Forelimb muscle (tissue), 1 donor: ENCODE results near the gene TBCEL. TPM values are rescaled to one million over a fixed set of nuclear protein-coding genes. Genes with fewer than 3 reads are reported as not detected.
"Not testable (repeated sequence)": the region's sequence is repeated elsewhere in the genome, so short reads cannot be mapped to it uniquely, and the experiment has no call there.

Source experiments
- DNase-seq: peaks from one replicate; pipeline ENCODE4 v3.0.0-alpha.2; 2013; ENCODE audit warnings: low read depth
- polyA plus RNA-seq: library from polyadenylated mRNA; unstranded; fragments of 120-200 nt; gene quantifications from one replicate; pipeline ENCODE4 v1.2.1, GENCODE V29; 2013; ENCODE audit not compliant: insufficient read length

The TBCEL gene
- polyA plus RNA-seq, 1 donor: 12.9 TPM

DNA sequence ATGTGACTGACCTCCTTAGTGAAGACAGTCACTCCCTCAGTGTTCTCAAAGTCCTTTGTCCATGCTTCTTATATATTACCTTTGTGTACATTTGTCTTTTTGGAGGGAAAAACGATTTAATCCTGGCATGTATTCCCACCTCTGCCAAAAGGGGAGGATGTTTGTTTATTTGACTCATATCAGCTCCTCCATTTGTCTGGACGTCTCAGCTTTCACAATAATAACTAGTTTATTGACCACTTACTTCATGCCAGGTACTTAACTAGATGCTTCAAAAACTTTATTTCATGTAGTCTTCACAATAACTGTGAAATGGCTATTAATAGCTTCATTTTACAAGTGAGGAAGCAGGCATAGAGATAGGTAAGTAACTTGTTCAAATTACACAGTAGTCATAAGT lies 5.3 kb downstream of the TBCEL start:
- DNase-seq: no peak

DNA sequence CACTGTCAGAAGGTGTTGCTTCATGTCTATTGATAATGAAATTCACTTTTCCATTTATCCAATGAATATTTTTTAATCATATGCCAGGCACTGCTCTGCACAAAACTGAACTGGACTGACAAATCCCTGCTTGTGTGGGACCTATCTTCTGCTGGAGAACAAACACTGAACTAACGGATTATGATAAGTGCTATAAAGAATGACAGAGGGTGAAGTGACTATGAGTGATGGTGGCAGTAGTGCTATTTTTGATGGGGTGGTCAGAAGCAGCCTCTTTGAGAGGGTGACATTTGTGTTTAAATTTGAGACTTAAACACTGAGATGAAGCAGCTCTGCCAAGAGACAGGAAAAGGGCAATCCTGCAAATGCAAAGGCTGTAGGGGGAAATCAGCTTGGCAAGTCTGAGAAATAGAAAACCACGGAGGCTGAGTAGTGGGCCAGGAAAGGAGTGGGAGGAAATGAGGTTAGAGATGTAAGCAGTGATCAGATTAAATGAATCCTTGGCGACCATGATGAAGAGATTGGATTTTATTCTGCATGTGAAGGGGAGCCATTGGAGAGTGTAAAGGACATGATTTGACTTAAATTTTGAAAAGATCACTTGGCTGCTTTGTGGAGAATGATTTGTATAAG lies 6.0 kb downstream of the TBCEL start:
- DNase-seq: no peak

DNA sequence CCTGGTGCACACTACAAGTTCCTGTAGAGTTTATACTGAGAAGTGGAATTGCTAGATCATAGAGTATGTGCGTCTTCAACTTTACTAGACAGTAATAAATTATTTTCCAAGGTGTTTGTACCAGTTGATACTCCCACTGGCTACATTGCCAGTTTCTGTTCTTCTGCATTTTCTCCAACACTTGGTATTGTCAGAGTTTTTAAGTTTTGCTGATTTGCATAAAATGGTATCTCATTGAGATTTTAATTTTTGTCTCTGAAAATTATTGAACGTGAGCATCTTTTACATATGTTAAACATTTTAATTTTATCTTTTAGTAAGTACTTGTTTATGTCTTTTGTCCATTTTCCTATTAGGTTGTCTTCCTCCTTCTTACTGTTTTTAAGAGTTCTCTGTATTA lies 7.3 kb downstream of the TBCEL start:
- DNase-seq: no peak

DNA sequence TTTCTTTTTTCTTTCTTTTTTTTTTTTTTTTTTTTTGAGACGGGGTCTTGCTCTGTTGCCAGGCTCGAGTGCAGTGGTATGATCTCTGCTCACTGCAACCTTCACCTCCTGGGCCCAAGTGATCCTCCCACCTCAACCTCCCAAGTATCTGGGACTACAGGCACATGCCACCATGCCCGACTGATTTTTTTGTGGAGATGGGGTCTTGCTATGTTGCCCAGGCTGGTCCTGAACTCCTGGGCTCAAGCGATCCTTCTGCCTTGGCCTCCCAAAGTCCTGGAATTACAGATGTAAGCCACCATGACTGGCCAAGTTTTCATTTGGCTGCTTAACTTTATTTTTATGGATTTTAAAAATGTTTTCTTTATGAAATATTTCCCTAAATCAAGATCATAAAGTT lies 7.7 kb downstream of the TBCEL start:
- not testable (repeated sequence) for DNase-seq

DNA sequence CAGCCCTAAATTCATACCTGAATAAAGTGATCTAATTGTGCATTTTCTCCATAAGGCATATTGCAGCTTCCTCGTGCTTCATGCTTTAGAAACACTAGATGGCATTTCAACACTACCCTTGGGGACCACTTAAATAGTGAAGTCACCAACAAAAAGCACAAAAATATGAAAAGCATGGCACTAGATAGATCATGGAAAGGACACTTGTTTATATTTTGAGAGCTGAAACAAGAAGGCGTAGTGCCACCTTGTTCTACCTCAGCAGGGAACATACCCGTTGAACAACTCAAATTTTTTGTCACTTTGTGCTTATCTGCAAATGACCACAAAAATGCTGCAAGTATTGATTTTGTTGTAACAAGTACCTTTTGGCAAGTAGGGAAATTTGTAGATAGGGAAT lies 8.6 kb downstream of the TBCEL start:
- DNase-seq: no peak

DNA sequence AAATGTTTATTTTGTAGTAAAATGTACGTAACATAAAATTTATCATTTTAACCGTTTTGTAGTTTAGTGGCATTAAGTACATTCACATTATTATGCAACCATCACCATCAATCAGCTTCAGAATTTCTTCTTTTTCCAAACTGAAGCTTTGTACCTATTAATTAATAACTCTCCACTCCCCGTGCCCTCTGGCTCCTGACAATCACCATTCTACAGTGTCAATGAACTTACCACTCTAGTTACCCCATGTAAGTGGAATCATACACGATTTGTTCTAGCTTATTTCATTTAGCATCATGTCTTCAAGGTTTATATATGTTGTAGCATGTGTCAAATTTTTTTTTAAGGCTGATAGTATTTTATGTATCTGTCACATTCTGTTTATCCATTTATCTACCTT lies 9.7 kb downstream of the TBCEL start:
- DNase-seq: no peak

DNA sequence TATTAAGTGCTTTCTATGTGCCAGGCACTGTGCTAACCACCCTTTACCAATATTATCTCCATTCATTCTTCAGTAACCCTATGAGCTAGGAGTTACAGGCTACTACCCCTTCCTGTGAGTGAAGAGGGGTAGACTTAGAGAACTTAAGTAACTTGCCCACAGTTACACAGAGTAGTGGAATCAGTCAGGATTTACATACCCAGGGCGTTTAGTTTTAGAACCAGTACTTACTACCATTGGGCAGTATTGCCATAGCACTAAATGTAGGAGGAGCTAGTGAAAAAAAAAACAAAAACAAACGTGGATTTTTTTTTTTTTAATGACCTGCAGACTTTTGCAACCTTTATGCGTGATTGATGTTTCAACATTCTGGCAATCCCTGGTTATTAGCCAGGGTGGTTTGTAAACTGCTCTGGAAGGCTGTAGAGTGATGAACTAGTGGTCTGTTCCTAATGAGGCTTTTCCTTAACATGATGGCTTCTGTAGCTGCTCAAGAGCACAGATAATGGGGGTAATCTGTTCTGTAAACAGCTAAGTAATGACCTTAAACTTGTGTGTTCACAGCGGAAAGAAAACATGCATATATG lies 11.4 kb downstream of the TBCEL start:
- no peak for DNase-seq

DNA sequence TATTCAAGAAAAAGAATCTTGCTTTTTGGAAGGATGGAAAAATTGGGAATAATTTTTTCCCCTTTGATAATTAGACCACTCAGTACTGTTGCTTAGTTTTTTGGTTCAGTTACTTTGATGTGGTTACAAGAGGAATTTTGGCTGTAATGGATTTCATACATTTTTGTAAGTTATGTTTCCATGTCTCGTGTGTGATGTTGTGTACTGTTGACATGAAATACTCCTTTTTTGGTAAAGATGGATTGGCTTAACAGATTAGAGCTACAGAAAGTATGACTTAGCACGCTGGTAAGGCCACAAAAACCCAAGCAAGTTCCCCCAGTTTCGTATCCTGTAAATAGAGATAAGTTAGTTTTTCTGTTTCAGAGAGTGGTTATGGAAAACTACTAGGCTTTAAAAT lies 11.9 kb downstream of the TBCEL start:
- DNase-seq: no peak

DNA sequence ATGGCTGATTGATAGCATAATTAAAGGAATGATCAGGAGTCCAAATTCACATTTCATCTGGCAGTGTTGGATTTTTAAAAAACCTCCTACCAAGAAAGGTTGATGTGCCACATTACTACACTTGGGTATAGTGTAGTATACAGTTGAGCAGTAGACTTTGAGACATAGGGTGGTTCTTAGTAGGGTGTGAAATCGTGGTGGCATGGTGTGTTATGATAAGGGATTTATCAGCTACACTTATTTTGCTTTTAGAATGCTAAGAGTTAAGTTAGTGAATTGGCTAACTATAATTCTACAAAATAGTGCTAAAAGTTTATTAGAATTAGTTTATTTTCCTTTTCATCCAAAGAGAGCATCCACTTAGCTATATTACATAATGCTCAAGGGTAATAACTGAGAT lies 13.1 kb downstream of the TBCEL start:
- DNase-seq: no peak

DNA sequence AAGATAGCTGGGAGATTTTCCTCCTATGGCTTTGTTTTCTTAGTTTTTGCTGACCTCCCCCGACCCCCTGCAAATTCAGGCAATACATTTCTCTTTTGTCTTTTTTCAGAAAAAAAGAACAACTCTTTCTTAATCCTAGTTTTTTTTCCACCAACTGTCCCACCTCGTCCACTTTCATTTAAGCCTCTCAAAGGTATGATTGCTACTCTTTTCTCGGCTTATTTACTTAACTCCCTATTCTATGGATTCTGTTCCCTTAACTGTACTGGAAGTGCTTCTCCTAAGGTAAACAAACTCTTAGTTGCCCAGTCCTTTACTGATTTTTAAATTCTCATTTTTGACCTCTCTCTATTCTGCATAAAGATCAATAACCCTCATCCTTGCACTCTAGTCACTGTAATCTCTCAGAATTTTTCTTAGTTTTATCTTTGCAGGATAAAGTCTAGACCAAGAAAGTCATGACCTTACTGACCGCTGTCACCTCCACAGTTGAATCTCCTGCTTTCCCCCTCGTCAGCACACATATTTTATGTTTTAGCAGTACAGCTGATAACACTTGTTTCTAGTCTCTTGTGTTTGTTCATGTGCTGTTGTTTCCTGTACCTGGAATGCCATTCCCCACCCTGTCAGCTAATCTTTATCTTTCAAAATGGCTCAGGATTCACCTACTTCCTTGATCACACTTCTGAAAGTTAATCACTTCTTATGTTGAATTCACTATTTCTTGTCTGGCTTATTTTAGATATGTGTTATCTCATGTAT lies 14.9 kb downstream of the TBCEL start:
- no peak for DNase-seq

DNA sequence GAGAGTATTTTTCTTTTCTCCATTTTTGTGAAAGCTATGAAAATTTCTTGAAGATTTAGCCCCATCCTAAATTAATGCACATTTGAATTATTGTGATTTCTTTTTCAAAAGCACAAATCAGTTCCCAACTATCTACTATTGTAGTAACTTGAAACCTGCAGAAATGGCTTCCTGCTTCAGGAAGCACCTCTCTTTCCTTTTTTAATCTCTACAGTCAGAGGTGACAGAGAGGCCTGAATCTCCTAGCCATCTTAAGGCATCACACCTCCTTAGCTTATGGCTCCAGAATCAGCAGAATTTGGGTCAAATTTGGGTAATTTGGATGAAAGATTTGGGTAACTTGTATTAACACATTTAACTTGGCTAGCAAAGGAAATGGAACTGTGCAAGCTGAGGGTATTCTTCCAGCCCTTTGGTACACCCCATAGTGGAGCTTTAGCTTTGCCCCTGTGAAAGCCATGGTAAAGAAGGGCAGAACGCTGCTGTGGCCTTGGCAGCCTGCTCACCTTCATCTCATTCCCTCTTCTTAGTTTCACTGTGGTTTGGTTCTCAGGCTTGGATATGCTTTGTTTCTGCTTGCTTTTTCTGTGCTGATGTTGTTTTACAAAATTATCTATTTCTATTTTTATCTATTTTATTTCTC lies 16.2 kb downstream of the TBCEL start:
- no peak for DNase-seq

DNA sequence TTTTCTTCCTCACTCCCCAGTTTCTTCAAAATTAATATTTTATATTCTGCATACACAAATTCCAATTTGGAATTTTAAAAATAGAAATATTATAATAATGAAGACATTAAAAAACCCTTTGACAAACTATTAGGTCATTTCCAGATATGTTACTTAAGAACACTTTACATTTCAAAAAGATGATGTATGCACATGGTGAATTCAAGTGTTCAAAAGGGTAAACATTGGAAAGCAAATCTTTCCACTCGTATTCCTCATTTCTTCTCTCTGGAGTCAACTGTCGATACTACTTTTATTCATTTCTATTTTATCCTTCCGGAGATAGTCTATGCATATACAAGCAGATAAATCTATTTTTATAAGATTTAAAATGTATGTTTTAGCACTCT lies 16.7 kb downstream of the TBCEL start:
- DNase-seq: no peak

DNA sequence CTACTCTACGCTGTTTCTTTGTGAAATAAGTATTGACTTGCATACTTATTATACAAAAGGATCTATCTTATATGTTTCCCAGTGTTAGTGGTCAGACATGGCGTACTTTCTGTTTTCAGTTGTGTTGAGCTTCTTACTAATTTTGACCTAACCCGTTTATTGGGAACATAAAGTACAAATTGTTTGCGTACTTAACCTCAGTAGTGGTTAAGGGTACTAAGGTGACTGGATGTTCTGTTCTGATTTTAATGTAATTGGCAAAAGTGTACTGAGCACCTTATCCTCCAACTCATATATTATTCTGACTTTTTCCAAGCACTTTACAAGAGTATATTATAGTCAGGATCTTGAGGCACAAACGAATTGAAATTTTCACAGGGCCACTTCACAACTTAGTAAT lies 17.2 kb downstream of the TBCEL start:
- no peak for DNase-seq

DNA sequence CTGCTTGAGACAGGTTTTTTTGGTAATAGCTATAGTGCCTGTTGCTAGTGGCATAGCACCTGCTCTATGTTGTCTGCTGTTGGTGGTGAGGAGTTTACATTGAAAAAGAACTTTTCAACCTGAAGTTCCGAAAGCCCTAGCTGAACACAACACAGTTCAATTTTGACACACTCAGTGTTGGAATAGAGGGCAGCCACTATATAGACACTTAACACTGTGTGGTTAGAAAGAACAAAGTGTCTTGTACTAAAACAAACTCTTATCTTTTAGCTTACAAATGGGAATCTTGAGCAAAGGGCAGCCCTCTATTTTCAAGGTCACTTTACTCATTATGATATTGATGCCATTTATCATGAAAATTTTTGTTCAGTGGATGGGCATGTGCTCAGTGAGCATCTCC lies 18.4 kb downstream of the TBCEL start:
- no peak for DNase-seq

DNA sequence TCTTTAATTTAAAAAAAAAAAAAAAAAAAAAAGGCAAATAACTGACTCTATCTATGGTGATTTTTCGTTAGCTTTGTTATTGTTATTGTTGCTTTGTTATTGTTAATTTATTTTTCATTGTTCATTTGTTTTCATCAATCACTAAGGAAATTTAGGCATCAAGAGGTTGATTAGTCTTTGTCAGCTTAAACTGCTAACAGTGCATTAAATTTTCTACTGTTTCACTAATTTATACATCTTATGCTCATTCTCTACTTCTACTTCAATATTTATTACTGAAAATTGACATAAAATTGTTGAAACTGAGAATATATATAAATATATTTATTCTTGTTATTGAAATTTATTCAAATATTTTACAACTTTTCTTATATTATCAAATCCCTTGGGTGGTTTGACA lies 24.0 kb downstream of the TBCEL start:
- DNase-seq: no peak

DNA sequence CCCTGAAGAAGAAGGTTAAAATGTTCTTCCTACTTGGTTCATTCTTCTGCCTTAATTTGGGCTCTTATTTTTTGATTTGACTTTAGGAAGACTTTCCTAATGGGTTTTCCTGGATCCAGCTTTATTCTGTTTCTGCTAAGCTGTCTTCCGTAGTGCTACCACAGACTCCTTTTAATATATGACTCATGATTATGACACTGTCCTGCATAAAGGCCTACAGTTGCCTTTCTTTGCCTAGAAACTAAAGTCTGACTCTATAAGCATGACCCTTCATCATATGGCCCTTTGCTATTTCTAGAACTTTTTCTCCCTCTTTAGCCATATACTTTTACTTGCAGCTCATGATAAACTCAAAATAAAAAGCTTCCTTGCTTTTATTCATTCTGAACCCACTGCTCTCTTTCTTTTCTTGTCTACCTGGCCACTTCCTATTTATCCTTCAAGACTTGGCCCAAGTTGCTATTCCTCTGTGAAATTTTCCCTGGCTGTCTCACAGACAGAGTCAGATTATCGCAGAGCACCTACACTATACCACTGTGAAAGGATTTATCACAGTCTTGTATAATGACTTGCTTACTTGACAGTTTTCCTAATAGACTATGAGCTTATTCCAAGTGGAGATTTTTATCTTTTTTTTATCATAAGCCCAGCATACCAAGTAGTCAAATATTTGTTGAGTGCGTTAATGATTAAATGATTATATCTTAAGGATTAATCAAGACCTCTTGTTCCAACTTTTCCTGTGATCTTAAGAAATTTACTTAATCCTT lies 24.7 kb downstream of the TBCEL start:
- DNase-seq: no peak

DNA sequence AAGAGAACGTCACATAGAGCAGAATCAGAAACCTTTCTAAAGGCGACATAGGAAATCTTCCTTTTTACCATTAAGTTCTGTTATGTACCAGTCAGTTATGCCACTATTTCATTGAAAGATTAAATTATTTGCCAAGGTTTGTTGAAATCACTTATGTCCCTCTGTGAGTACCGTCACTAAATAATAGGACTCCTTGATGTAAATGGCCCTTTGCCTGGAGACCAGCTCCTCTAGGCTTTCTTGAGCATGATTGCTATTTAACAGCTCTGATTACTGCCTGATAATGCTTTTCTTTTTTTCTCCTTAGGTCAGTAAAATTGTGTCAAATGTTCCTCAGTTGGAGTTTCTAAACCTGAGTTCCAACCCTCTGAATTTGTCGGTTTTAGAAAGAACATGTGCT lies 29.3 kb downstream of the TBCEL start:
- DNase-seq: no peak

DNA sequence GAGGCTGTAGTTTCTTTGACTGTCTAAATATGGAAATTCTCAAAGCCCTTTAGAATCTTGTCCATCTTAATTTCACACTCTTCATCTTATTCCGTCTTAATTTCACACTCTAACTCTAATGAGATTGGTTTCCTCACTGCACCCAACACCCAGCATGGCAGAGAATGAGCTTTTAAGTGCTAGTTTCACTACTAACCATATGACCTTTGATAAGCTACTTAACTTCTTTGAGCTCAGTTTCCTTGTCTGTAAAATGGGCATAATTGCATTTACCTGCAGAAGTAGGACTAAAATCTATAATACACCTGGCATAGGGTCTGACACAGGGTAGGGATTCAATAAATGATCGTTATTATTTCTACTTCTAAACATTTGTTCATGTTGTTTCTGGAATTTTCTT lies 30.4 kb downstream of the TBCEL start:
- no peak for DNase-seq

DNA sequence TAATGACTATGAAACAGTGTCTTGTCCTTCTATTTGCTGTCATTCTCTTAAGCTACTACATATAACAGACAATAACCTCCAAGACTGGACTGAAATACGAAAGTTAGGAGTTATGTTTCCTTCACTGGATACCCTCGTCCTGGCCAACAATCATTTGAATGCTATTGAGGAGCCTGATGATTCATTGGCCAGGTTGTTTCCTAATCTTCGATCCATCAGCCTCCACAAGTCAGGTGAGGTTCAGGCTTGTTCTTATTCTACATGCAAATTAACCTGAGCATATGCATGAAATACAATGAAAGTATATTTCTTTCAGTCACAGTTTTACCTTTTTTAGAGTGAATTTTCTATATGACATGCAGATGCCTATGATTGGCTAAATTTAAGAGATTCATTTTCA lies 31.2 kb downstream of the TBCEL start:
- DNase-seq: no peak

DNA sequence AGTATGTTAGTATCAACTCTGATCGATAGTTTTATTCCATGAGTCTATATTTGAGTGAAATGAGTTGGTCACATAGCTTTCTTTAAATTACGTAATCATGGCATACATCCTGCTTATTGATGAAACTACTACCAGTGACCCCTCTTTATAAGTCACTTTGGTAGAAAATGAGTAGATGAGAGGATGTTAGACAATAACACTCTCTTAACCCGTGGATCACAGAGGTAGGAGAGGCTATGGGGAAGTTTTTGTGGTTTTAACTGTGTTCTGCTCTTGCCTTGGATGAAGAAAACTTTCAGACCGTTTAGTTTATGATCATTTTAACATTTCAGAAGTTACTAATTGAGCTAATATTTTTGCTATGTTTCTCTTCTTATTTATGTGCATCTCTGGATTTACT lies 34.0 kb downstream of the TBCEL start:
- no peak for DNase-seq

DNA sequence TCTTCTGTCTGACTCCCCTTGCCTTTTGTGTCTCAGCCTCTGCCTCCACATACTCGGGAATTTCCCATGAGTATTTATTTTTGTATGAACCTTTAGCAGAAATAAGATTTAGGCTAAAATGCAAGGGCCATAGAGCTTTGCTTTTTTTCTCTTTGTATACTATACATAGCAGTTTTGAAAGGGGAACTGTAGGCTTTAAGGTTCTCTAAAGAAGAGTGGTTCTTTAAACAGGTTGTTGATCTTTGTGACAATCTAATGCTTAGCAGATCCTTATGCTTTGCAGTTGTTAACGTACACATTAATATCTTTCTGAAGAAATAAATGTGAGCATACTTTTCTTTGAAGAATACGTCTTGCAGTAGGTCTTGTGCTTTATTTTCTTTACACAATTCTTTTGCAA lies 35.0 kb downstream of the TBCEL start:
- DNase-seq: no peak

DNA sequence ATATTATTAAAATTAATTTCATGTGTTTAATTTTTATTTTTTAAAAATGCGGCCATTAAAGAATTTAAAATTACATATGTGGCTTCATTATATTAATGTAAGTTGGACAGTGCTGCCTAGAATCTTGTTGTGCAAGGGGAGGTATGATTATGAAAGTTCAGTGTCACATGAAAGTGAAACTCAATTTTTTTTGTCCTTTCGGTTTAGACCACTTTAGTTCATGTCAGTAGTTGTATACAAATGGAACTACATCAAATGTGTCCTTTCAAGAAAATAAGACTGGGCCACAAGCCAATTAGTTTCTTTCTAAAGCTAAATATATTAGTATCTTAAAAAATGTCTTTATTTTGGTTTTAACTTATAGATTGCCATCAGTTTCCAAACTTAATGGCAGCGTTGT lies 35.7 kb downstream of the TBCEL start:
- DNase-seq: no peak
